HTR-8/SVneo (cell line): ENCODE results near the gene ALDH16A1.
A peak's percentile ranks its signal among the peaks of the same experiment; 100 is the strongest.

Experiments
- DNase-seq: peaks from one replicate; pipeline ENCODE4 v3.0.0; 2011; ENCODE audit warnings: low spot score, mixed read lengths; ENCODE audit not compliant: insufficient read length
- FAIRE-seq: peaks from 2 replicates; lab custom pipeline; 2011; peaks lifted over from hg19 to GRCh38; lab: Jason Lieb, UNC

ALDH16A1 gene

DNA sequence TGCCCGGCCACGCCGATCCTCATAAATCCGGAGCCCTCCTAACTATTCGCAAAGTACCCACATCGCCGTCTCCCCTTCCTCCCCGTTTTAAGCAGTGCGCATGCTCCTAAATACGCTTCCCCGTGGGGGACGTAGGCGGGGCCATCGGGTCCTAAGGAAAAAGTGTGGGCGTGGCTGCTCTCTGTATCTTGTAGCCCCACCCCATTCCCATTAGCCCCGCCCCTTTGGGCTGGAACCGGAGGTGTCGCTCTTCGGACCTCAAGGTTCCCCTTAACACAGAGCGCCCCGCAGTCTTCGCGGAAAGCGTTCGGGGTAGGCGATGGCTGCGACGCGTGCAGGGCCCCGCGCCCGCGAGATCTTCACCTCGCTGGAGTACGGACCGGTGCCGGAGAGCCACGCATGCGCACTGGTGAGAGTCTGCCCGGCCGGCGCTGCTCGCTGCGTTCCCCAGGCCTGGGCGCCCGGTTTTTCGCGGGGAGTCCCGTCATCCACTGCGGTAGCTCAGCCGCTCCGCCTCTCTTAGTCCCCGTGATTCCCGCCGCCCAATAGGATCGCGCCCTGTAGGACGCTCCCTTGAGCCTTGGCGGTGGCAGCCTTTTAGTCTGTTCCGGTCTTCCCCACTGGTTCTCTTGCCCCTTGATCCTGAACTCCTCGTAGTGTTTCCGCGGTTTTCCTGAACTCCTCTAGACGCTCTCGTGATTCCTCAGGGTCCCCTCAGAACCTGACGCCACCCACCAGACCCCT lies at the start of gene ALDH16A1:
Gene ALDH16A1 (plus strand): TSS at position 213 of the 744 bp plus-strand sequence. CDS start 107 bp downstream, at position 320.
- peak; percentile 94 for DNase-seq
- peak; percentile 82 for FAIRE-seq

DNA sequence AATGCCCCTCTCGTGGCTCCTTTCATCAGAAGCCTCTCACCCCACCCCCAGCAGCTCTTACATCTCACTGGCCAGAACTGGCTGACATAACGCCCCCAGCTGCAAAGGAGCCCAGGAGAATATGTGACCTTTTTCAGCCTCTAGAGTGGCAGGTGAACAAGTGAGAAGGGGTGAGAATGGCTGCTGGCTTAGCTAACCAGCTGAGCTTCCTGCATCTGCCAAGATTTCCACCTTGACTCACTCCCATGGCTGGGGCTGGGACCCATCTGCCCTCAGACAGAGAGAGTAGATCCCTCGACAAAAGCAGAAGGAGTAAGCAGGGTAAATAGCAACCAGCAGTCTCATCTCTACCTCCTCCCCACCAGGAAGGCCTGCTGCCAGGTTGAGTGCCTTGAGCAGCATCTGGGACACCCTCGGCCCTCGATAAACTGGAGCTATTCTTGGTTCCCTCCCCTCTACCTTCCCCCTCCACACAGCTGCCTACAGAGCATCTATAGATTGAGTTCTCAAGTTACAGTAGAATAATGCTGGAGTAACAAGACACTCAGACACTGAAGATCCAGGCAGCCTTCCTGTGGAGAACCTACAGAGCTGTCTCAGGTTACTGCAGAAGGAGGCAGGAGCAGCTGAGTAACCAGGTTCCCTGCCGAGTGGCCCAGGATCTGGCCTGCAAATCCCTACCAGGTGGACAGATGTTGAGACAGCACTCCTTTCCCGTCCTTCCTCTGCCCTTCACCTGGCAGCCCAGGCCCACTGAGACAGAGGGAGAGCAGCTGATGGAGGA lies 49.4 kb upstream of the ALDH16A1 start:
- peak; percentile 78 for FAIRE-seq
- DNase-seq, result peak; percentile 60

GRCh38 chr19:49407079-49407478 lies 45.9 kb upstream of the ALDH16A1 start:
- DNase-seq (no peak), FAIRE-seq (no peak)

DNA sequence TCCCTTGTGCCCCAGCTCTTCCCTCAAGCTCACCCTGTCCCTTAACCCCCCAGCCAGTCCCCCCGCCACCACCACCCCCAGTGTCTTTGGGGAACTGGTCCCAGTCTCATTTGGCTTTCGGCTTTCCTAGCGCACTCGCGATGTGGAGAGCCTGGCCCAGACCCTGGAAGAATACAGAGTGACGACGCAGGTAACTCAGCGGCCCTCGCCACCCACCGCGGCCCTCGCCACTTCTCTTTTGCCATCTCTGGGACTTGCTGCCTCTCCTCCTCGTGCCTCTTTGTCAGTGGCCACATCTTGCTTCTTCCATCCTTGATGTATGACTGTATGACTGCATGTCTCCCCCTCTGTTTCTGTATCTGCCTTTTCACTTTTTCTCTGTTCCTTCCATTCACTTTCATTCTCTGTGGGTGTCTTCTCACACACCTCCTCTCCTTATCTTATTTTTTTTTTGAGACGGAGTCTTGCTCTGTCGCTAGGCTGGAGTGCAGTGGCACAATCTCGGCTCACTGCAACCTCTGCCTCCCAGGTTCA lies 45.5 kb upstream of the ALDH16A1 start:
- DNase-seq, result no peak
- no peak for FAIRE-seq

DNA sequence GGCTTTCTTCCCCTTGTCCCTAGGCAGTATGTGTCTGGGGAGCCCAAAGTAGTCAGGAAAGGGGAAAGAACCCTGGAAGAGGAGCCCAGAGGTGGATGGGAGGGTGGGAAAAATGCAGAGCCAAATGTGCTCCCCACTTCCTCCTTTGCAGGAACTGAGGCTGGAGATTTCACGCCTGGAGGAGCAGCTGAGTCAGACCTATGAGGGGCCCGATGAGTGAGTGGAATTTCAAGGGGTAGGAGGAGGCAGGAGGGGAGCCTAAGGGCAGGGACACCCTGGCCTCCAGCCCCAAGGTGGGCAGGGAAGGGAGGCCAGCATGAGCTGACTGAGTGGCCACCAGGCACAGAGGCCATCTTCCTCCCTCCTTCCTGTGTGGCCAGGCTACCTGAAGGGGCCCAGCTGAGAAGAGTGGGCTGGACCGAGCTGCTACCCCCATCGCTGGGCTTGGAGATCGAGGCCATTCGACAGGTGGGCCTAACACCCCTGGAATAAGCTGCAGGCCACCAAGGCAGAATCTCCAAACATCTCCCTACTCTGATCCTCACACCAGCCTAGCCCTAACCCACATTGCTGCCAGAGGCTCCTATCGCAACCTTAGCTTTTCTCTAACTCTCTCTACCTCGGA lies 44.1 kb upstream of the ALDH16A1 start:
- DNase-seq, result no peak
- no peak for FAIRE-seq

- FAIRE-seq (no peak), DNase-seq (no peak)
Measured at GRCh38 chr19:49409441-49410029, 43.5 kb upstream of the ALDH16A1 start.

DNA sequence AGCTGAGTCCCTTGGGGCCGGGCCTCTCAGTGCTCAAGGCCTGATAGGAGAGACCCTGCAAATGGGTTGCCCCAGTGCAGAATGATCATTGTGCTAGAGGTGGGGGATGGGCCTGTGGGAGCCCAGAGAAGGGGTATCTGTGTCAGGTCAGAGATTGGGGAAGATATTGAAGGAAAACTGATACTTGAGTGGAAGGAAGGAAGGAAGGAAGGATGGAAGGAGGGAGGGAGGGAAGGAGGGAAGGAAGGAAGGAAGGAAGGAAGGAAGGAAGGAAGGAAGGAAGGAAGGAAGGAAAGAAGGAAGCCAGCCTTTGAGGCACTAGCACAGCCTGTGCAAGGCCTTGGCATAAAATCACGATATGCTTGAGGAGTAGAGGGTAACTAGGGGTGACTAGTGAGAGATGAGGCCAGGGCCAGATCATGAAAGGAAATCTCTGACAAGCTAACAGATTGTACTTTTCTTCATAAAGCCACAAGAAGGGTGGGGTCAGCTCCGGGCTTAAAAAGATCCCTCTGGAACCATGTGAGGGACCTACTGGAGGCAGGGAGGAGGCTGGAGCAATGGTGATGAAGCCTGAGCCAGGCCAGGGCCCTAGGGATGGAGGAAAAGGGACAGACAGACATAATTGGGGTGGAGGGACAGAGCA lies 41.2 kb upstream of the ALDH16A1 start:
- FAIRE-seq (no peak), DNase-seq (no peak)

DNA sequence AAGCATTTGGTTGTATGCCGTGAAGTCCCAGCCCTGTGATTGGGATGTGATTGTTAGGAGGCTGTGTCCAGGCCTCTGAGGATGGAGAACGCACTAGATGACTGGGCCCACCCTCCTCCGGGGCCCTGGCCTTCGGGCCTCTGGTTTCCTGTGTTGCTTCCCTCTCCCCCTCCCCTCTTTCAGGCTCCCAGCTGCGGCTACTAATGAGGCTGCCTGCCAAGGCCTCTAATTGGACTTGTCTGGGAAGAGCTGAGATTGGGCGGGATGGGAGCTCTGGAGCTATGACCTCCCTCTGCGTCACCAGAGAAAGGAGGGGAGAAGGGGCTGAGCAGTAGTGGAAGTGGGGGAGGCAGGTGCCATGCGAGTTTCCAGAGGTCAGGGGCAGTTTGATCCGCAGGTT lies 39.7 kb upstream of the ALDH16A1 start:
- FAIRE-seq, result no peak
- no peak for DNase-seq

DNA sequence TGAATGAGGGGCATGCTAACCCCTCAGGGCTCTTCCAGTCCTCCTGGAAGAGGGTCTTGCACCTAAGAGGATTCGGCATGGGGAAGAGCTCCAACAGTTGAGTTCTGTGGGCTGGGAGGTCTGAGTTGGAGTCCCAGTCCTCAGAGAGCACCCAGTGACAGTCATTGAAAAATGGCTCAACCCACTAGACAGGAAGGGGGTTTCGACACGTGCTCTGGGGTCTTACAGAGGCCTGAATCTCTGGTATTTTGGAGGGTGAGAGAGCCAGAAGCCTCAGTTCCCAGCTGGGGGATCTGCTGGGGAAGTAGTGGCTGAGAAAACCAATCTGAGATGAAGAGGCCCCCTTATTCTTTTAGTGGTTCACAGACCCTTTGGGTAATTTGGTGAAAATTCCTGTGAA lies 38.8 kb upstream of the ALDH16A1 start:
- no peak for DNase-seq
- no peak for FAIRE-seq

- DNase-seq (no peak), FAIRE-seq (no peak)
Measured at GRCh38 chr19:49415102-49415809, 37.8 kb upstream of the ALDH16A1 start.

- DNase-seq (no peak), FAIRE-seq (no peak)
Measured at GRCh38 chr19:49415810-49416200, 37.2 kb upstream of the ALDH16A1 start.

GRCh38 chr19:49417088-49417487 lies 35.9 kb upstream of the ALDH16A1 start:
- DNase-seq (no peak), FAIRE-seq (no peak)

DNA sequence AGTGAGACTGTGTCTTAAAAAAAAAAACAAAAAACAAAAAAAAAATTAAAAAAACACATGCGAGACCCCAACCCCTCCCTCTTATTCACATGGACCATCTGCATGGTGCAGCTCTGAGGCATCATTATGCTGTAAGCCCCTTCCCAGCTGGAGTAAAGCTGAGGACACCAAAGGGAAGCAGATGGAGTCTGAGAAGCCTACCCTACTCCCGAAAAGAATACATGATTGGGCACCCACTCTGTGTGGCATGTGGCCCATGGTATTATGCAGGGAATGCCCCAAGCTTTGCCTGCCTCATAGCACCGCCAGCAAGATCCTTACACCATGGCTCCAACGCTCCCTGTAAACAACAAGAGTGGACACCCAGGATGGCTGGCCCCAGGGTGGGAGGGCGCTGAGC lies 34.5 kb upstream of the ALDH16A1 start:
- DNase-seq, result no peak
- no peak for FAIRE-seq

DNA sequence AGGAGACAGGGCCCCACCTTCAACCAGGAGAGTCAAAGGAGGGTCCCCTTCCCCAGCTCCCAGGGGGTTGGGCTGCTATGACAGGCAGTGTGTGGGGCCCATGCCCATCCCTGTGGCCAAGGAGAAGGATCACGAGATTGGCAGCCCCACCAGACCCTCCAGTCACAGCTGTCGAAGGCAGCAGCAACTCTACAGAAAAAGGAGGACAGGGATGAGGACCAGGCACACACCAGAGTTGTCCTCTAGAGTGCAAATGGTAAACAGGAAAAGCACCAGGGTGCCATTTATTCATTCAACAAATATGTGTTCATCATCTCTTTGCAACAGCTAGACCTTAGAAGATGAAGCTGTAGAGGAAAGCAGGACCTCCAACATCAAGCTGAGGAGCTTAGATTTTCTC lies 33.9 kb upstream of the ALDH16A1 start:
- no peak for FAIRE-seq
- DNase-seq, result no peak

GRCh38 chr19:49420227-49420626 lies 32.8 kb upstream of the ALDH16A1 start:
- DNase-seq, result no peak
- FAIRE-seq, result no peak

DNA sequence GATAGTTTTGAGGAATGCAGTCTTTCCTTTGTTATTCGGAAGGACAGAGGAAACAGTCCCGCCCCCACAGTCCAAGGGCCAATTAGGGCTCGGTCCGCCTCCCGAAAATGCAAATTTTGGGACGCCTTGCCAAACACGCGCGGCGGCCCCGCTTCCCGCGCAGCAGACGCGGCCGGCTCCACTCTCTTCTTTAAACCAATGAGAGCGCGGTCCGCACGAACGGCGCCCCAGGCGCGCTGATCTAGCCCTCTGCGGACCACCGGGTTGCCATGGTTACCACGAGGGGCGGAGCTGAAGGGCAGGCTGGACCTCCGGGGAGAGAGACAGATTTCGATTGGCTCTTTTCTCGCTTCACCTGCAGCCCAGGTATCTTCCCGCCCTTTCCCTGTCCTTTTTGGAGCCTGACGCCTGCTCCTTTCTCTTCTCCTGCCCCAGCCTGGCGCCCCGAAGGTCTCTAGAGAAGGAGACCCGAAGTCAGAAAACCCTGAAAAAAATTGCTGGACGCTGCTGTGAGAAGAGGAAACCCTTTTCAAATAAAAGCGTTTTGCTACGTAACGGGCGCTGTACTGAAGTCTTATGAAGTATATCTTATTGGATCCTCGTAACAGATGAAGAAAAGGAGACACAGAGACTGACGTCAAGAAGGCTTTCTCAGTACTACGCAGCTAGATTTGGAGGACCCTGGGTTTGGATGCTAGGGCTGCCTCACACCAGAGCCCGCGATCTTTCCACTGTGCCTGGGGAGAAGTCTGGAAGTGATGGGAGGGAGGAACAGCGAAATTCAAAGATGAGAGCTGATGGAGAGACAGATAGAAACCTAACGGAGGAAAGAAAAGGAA lies 31.8 kb upstream of the ALDH16A1 start:
- DNase-seq, result no peak
- no peak for FAIRE-seq

- DNase-seq (no peak), FAIRE-seq (no peak)
Measured at GRCh38 chr19:49421878-49422202, 31.2 kb upstream of the ALDH16A1 start.

GRCh38 chr19:49422407-49423070 lies 30.5 kb upstream of the ALDH16A1 start:
- no peak for DNase-seq
- no peak for FAIRE-seq
